Raji (cell line): Measurements from ENCODE around the gene OLAH.

Source experiments
- POLR2A ChIP-seq: IDR thresholded peaks from 2 replicates; pipeline ENCODE4 v1.6.1; 2011; ENCODE audit warnings: low read depth, low read length, control low read depth; ENCODE audit not compliant: insufficient read depth

OLAH gene

GRCh38 chr10:15116225-15116624 is 72.5 kb downstream of the OLAH start:
- TF ChIP-seq POLR2A, result no peak

DNA sequence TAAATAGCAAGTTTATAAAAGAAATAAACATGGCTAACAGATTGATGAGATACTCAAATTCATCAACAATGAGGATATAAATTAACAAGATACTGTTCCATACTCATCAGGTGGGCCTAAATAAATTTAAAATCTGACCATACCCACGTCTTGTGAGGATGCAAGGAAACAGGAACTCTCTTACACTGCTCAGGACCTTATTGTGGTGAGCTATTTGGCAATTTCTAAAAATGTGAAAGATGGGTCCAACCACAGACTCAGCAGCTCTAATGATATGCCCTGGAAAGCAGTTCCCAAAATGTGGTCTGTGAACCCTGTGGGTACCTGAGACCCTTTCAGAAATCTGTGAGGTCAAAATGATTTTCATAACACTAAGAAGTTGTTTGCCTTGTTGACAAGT is 74.9 kb downstream of the OLAH start:
- no peak for TF ChIP-seq POLR2A

GRCh38 chr10:15120523-15120922 is 76.8 kb downstream of the OLAH start:
- TF ChIP-seq POLR2A, result no peak

DNA sequence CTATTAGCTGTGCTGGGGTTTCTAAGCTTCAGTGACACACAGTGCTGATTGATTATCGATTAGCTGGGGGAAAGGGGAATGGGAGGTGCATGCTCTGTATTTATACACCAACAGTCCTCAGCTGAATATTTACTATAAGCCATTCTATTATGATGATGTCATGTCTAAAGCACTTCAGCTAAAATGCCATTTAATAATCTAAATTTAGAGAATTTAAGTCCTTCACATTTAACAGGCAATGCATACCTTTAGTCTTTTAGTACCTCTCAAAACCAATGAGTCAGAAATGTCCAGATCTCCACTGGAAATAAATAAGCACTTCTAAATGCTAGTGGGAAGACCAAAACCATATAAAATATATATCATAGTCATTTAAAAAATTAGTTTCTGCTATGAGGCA is 78.0 kb downstream of the OLAH start:
- no peak for TF ChIP-seq POLR2A

GRCh38 chr10:15122477-15123030 is 78.8 kb downstream of the OLAH start:
- no peak for TF ChIP-seq POLR2A
